D721Med (cell line): Measurements from ENCODE around the gene CCDC6.
A peak's percentile ranks its signal among the peaks of the same experiment; 100 is the strongest.

Experiments used
- DNase-seq: peaks from one replicate; pipeline ENCODE4 v3.0.0; 2011; ENCODE audit warnings: low spot score; ENCODE audit not compliant: insufficient read length
- FAIRE-seq: peaks from 2 replicates; lab custom pipeline; 2011; peaks lifted over from hg19 to GRCh38; lab: Jason Lieb, UNC
- TF ChIP-seq, protein P1 (sequence below): IDR thresholded peaks from 2 replicates; pipeline ENCODE4 v1.5.1; 2012; ENCODE audit warnings: mild to moderate bottlenecking, control low read depth; ENCODE audit not compliant: insufficient read depth; ENCODE audit errors: missing control alignments

The CCDC6 gene

DNA sequence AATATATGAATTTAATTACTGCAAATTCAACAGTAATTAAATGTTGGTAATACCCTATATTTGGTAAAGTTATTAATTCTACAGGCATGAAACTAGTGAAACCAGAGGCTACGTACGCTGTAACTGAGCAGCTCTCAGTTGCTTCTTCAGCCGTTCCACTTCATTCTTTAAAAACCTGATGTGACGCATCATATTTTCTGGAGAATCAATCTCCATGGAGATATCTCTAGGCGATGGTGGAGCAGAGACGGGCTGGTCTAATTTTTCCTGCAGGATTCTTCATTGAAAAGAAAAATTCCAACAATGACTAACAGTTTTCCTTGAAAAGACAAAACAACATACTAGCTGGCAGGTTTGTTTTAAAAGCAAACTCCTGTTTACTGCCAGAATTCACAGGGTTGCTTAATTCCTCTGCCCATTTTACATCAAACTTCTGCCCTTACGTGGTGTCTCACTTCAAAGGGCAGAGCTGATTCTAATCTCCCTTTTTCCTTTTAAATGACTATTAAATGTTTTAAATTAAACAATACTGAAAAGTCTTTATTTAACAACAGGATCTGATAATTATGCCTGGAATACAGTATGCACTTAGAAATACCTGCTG, 93.7 kb downstream of the CCDC6 start:
- FAIRE-seq (no peak), DNase-seq (no peak)
- TF ChIP-seq, protein P1, sequence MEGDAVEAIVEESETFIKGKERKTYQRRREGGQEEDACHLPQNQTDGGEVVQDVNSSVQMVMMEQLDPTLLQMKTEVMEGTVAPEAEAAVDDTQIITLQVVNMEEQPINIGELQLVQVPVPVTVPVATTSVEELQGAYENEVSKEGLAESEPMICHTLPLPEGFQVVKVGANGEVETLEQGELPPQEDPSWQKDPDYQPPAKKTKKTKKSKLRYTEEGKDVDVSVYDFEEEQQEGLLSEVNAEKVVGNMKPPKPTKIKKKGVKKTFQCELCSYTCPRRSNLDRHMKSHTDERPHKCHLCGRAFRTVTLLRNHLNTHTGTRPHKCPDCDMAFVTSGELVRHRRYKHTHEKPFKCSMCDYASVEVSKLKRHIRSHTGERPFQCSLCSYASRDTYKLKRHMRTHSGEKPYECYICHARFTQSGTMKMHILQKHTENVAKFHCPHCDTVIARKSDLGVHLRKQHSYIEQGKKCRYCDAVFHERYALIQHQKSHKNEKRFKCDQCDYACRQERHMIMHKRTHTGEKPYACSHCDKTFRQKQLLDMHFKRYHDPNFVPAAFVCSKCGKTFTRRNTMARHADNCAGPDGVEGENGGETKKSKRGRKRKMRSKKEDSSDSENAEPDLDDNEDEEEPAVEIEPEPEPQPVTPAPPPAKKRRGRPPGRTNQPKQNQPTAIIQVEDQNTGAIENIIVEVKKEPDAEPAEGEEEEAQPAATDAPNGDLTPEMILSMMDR, result no peak

DNA sequence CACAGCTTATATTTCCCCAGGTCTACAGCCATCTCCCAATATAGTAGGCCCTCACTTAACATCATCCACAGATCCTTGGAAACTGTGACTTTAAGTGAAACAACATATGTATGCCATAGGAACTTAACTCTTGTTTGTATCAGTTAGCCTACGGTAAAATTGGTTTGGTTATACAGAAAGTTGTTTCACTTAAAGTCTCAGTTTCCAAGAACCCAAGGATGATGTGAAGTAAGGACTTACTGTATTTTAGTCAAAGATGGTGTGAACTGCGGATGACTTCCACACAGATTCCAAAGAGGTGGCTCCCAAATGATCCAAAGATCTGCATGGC, 96.7 kb downstream of the CCDC6 start:
- DNase-seq, result no peak
- FAIRE-seq, result no peak
- TF ChIP-seq, protein P1, result no peak

DNA sequence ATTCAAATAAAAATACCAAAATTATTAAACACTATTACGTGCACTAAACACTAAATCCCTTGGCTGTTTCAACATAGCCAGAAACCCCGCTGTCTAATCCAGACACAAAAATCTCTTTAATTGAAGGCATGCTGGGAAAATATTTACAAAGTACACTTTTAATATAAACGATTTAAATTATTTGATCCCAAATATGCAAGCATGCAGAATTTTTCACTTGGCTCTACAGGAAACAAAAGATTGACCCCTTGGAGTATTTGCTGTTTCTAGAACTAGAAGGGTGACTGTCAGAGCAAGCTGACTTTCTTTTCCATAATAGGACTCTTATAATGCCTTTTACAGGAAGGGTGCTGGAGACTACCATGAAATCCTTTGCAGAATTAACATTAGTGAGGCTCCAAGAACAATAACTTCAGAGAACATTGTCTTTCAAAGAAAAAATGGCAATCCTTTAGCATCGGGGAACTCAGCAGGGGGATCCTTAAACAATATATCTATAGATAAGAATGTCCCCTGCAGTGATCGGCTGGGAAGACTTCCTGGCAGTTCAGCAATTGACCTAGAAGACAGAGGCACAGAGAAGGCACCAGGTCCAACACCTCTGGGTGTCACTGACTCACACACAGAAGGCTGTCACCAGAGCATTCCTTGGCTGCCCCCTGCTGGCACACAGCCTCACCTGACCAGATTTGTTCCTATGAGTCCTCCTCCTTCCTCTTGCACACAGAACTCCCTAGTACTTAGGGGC, 97.3 kb downstream of the CCDC6 start:
- FAIRE-seq, result no peak
- TF ChIP-seq, protein P1, result peak; percentile 79
- no peak for DNase-seq

DNA sequence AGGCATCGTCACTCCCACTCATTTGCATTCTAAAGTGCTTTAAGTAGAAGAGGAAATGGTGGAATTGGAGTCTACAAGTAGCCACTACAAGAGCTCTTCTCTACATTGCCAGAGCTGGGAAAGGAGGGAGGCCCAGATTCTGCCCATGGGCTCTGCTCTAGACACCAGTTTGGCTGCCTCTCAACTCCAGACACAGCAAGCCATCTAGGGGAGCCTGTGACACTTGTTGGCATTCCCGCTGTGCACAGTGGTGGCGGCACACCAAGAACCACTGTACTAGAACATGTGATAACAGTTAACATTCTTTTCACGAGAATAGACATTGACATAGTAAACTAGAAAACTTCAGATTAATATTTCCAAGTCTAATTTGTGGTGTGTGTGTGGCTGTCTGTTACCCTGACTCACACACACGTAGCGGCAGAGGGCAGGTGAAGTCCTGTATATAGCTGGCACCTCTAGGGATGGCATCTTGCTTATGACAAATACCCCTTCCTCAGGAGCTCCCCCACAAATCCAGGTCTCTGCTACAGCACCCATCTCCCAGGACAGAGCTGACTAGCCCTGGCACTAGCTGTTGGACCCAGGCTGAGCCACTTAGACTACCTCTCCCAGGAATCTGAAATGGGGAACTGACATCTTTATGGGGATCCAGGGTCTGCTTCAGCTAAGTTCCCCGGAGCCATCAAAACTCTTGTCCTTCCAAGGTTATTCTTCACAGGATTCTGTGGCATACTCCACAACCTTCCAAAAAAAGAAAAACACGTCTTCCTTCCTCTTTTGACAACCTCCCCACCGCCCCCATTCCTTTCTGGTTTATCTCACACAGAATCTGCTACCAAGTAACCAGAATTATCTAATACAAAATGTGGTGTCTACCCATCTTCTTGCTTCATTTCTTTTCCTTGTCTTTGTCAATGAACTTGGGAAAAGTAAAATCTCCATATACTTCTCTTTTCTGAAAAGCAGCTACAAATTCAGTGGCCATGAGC, 98.4 kb downstream of the CCDC6 start:
- DNase-seq, result no peak
- no peak for FAIRE-seq
- TF ChIP-seq, protein P1, result no peak

DNA sequence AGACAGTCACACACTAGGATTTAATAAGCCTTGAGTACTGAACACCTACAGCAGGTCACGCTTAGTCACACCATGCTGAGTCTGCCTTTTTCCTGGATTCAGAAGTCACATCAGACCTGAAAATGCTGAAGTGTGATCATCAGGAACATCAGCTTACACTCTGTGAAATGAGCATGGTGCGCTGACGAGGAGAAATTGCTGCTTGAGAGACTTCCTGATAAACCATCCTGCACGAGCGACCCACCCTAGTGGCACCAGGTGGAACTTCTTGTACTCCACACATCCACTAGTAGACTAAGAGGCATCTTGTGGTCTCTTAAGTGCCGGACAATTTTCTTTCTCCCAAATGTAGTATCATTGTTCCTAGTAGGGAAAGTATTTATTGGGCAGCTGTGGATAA, 101.3 kb downstream of the CCDC6 start:
- FAIRE-seq (peak; percentile 85), DNase-seq (no peak)
- TF ChIP-seq, protein P1, result peak; percentile 44

DNA sequence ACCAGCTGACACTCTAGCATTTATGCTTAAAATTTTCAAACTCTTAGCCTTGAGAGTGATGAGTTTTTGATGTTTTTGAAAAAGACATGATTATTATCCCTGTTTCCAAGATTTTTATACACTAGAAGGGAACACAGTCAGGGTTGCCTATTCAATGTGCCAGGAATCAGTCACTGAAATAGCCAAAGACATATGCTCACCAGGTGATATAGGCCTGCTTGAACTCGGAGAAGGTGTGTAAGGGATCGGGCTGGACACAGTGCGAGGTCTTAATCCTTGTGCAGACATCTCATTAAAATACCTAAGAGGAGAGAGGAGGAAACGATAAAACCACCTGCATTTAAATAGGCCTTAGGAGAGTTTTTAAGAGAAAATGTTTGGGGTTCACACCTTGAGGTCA, 102.1 kb downstream of the CCDC6 start:
- FAIRE-seq, result no peak
- TF ChIP-seq, protein P1, result no peak
- DNase-seq, result no peak
